OCI-LY7 (cell line): ENCODE measurements around the gene ATP1A3. TPM values are rescaled to one million over a fixed set of nuclear protein-coding genes. Genes with fewer than 3 reads are reported as not detected.

Source experiments
- BruUV-seq: library from RNA; stranded (reverse); fragments of 400-500 nt; replicated peaks from 2 replicates; lab custom pipeline; 2021; lab: Mats Ljungman, UMichigan
- CTCF ChIA-PET: fragments of 300-600 bp; sonication (Branson Sonifier 250); formaldehyde crosslinking; loops from one replicate; lab custom pipeline; 2022; ENCODE audit warnings: antibody characterized with exemption; ENCODE audit not compliant: unreplicated experiment; lab: Charles Lee
- POLR2A ChIA-PET: fragments of 300-600 bp; sonication (Branson Sonifier 250); formaldehyde crosslinking; loops from one replicate; lab custom pipeline; 2022; ENCODE audit warnings: antibody characterized with exemption; lab: Charles Lee
- DNase-seq: peaks from one replicate; pipeline ENCODE4 v3.0.0-alpha.2; 2015; ENCODE audit warnings: low spot score
- H2AFZ ChIP-seq: fragments of 200-600 bp; sonication (generic), shearing (Covaris generic); 2 replicates; pipeline ENCODE4 v1.6.1; 2014; ENCODE audit warnings: mild to moderate bottlenecking, antibody characterized with exemption, low read length, moderate library complexity
- H3K27ac ChIP-seq: fragments of 200-600 bp; sonication (generic); 2 replicates; pipeline ENCODE4 v1.5.1; 2014; ENCODE audit warnings: mixed run types, low read depth, mild to moderate bottlenecking, moderate library complexity, low read length, inconsistent platforms; ENCODE audit not compliant: poor library complexity, severe bottlenecking
- H3K36me3 ChIP-seq: fragments of 200-600 bp; sonication (generic); 2 replicates; pipeline ENCODE4 v1.6.1; 2014; ENCODE audit warnings: mild to moderate bottlenecking, antibody characterized with exemption, low read length, moderate library complexity, mixed read lengths; ENCODE audit not compliant: insufficient read depth
- H3K4me1 ChIP-seq: fragments of 200-600 bp; sonication (generic); 2 replicates; pipeline ENCODE4 v1.5.1; 2014; ENCODE audit warnings: mild to moderate bottlenecking, low read length; ENCODE audit not compliant: insufficient read depth, poor library complexity, severe bottlenecking
- H3K4me2 ChIP-seq: fragments of 200-600 bp; sonication (generic); 2 replicates; pipeline ENCODE4 v1.6.1; 2014; ENCODE audit warnings: mild to moderate bottlenecking, low read length
- H3K4me3 ChIP-seq: fragments of 200-600 bp; sonication (generic); 2 replicates; pipeline ENCODE4 v1.5.1; 2014; ENCODE audit warnings: mild to moderate bottlenecking, low read depth, low read length; ENCODE audit not compliant: poor library complexity, severe bottlenecking
- H3K79me2 ChIP-seq: fragments of 200-600 bp; sonication (generic); 2 replicates; pipeline ENCODE4 v1.6.1; 2016; ENCODE audit warnings: low read depth, mild to moderate bottlenecking, low read length, moderate library complexity, mixed read lengths; ENCODE audit not compliant: insufficient read depth
- H3K9me2 ChIP-seq: fragments of 200-600 bp; sonication (generic); 2 replicates; pipeline ENCODE4 v1.6.1; 2016; ENCODE audit warnings: mild to moderate bottlenecking, low read length, mixed read lengths; ENCODE audit not compliant: insufficient read depth
- H3K9me3 ChIP-seq: fragments of 200-600 bp; sonication (generic); 2 replicates; pipeline ENCODE4 v1.6.1; 2014; ENCODE audit warnings: mild to moderate bottlenecking, mixed run types, low read length, mixed read lengths
- H4K20me1 ChIP-seq: fragments of 200-600 bp; sonication (generic); 2 replicates; pipeline ENCODE4 v1.6.1; 2014; ENCODE audit warnings: mild to moderate bottlenecking, antibody characterized with exemption, low read length, moderate library complexity, mixed read lengths; ENCODE audit not compliant: insufficient read depth
- EZH2phosphoT487 ChIP-seq: fragments of 200-600 bp; sonication (generic); IDR thresholded peaks from 2 replicates; pipeline ENCODE4 v1.6.1; 2018; ENCODE audit warnings: low read depth, borderline replicate concordance, mild to moderate bottlenecking, mixed run types, antibody characterized with exemption, low read length, moderate library complexity, mixed read lengths
- intact Hi-C: fragments of 100-400 bp; cut with micrococcal nuclease; formaldehyde crosslinking; loops from one replicate; pipeline ENCODE4 v1.10.0; 2022; ENCODE audit not compliant: unreplicated experiment
- total RNA-seq, 2 experiments: library from RNA; depleted of rRNA in 1 of 2; stranded (reverse); fragments of >200 nt in 1 of 2; shearing (Covaris generic) in 1 of 2; gene quantifications; 2 replicates each; pipeline ENCODE4 v1.2.3, GENCODE V29; 2014 to 2022
- TF ChIP-seq, protein P1 (sequence below): fragments of 200-600 bp; sonication (generic); conservative IDR thresholded peaks from 2 replicates; pipeline ENCODE4 v1.5.1; 2014; ENCODE audit warnings: mild to moderate bottlenecking, antibody characterized with exemption, low read length, moderate library complexity, mixed read lengths

Gene ATP1A3
- total RNA-seq, 2 experiments from 2014 or later, result 9.3 to 33.0 TPM

DNA sequence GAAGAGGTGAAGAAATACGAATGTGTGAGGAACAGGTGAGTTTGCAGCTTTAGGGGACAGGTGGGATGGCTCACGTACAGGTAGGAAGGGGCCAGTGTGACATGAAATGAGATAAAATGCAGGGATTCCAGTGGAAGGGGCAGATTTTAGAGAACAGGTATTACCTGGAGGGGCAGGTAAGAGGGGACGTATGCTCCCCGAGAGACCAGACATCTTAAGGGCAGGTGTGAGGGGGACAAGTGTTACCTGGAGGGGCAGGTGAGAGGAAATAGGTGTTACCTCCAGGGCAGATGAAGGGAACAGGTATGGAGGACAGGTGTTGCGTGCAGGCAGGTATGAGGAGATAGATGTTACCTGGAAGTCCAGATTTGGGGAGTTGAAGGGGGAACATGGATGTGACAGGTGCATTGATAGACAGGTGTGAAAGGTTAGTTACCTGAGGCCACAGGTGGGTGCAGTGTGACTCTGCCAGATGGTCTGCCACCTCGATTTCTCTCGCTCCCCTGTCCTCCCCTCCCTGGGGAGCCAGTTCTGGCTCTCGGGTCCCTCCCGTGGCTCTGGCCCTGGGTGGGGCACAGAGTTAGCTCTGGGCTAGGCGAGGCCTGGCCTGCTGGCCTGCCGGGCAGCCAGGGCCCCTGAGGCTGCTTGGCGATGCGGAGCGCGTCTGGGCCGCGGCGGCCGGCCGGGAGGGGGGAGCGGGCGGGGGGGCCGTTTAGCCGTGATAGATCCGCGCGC lies 67.8 kb downstream of the ATP1A3 start:
- Histone ChIP-seq H3K27ac (no peak overlapping the region), H3K79me2 (no peaks in the 10 kb centered on the region), H3K4me3 (no peak overlapping the region), H3K4me1 (peaks cover 53% of the 10 kb centered on the region), H3K9me3 (no peaks in the 10 kb centered on the region), H2AFZ (no peak overlapping the region), H4K20me1 (no peaks in the 10 kb centered on the region), H3K36me3 (0 out of 2 replicates have a peak, but pooled peaks cover 2% of the 10 kb centered on the region), H3K9me2 (no peaks in the 10 kb centered on the region), H3K4me2 (no peak overlapping the region)
- intact Hi-C loops, result no loop called here
- TF ChIP-seq, protein P1, sequence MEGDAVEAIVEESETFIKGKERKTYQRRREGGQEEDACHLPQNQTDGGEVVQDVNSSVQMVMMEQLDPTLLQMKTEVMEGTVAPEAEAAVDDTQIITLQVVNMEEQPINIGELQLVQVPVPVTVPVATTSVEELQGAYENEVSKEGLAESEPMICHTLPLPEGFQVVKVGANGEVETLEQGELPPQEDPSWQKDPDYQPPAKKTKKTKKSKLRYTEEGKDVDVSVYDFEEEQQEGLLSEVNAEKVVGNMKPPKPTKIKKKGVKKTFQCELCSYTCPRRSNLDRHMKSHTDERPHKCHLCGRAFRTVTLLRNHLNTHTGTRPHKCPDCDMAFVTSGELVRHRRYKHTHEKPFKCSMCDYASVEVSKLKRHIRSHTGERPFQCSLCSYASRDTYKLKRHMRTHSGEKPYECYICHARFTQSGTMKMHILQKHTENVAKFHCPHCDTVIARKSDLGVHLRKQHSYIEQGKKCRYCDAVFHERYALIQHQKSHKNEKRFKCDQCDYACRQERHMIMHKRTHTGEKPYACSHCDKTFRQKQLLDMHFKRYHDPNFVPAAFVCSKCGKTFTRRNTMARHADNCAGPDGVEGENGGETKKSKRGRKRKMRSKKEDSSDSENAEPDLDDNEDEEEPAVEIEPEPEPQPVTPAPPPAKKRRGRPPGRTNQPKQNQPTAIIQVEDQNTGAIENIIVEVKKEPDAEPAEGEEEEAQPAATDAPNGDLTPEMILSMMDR, result no peak
- TF ChIP-seq EZH2phosphoT487, result no peak
- no peak for DNase-seq
- ChIA-PET CTCF (no interaction called here), POLR2A (no interaction called here)
- no TSS peak for BruUV-seq

DNA sequence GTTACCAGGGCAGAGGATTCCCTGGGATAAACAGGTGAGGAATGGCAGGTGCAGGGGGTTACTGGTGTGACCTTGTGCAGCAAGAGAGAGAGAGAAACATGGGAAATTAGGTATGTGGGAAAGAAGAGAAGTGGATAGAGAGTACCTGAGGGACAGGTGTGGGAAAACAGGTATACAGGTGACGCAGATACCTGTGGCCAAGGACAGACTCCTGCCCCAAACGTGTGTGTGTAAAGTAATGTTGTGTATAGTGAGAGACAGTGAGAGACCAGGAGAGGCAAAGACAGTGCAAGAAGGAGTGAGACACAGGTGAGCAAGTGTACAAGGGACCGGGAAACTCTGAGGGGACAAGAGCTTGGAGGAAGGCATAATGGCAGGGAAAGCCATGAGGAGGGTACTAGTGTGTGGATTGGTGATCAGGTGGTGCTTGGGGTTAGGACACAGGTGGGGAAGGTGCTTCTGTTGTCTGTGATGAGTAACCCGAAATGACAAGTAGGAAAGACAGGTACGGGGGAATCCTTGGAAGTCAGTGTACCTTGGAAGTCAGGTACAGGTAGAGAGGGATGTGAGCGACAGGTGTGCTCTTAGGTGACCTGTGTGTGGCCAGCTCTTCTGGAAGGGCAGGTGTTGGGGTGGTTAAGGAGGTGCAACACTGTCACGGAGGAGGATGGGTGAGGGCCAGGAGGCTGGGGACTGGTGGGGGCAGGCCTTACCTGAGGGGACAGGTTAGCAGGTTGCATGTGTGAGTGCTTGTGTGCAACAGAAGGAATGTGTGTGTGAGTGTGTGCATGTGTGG lies 68.6 kb downstream of the ATP1A3 start:
- no peak overlapping the region for H3K4me3 ChIP-seq

More for the DNA sequence above, 68.6 kb downstream of the ATP1A3 start:
- Histone ChIP-seq H3K4me1 (peaks cover 49% of the 10 kb centered on the region), H3K27ac (no peak overlapping the region), H3K4me2 (no peak overlapping the region), H3K9me3 (no peaks in the 10 kb centered on the region), H2AFZ (no peak overlapping the region), H3K79me2 (no peaks in the 10 kb centered on the region), H3K9me2 (no peaks in the 10 kb centered on the region), H4K20me1 (no peaks in the 10 kb centered on the region), H3K36me3 (0 out of 2 replicates have a peak, but pooled peaks cover 2% of the 10 kb centered on the region)
- no peak for DNase-seq
- BruUV-seq, result no TSS peak
- no peak for TF ChIP-seq EZH2phosphoT487
- TF ChIP-seq, protein P1, result no peak
- CTCF ChIA-PET, result no interaction called here
- POLR2A ChIA-PET, result no interaction called here
- intact Hi-C loops, result no loop called here
